ENCODE measurements around the gene SLC16A1. TPM values are rescaled to one million over a fixed set of nuclear protein-coding genes. Genes with fewer than 3 reads are reported as not detected.

SLC16A1 gene
- total RNA-seq, 1 donor from 2014 or later = 9.8 TPM

DNA sequence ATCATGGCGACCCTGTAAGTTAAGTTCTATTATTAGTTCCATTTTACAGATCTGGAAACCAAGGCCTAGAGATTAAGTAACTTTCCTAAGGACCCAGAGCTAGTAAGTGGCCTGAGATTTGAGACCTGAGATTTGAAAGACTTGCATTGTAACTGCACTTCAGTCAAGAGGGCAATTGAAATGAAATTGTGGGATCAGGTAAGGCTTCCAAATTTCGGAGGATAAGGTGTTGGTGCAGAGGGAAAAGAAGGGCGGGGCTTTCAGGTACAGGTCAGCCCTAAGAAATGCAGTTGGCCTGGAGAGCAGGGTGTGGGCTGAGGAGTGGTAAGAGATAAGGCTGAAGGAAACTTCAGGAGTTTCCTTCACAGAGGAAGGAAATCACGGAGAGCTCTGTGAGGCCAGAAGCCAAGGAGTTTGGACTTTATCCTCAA, 51.1 kb downstream of the SLC16A1 start:
- ATAC-seq = peak; percentile 95
- TF ChIP-seq, protein P1, sequence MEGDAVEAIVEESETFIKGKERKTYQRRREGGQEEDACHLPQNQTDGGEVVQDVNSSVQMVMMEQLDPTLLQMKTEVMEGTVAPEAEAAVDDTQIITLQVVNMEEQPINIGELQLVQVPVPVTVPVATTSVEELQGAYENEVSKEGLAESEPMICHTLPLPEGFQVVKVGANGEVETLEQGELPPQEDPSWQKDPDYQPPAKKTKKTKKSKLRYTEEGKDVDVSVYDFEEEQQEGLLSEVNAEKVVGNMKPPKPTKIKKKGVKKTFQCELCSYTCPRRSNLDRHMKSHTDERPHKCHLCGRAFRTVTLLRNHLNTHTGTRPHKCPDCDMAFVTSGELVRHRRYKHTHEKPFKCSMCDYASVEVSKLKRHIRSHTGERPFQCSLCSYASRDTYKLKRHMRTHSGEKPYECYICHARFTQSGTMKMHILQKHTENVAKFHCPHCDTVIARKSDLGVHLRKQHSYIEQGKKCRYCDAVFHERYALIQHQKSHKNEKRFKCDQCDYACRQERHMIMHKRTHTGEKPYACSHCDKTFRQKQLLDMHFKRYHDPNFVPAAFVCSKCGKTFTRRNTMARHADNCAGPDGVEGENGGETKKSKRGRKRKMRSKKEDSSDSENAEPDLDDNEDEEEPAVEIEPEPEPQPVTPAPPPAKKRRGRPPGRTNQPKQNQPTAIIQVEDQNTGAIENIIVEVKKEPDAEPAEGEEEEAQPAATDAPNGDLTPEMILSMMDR (IDR thresholded peaks at IDR 0.05) = no peak

DNA sequence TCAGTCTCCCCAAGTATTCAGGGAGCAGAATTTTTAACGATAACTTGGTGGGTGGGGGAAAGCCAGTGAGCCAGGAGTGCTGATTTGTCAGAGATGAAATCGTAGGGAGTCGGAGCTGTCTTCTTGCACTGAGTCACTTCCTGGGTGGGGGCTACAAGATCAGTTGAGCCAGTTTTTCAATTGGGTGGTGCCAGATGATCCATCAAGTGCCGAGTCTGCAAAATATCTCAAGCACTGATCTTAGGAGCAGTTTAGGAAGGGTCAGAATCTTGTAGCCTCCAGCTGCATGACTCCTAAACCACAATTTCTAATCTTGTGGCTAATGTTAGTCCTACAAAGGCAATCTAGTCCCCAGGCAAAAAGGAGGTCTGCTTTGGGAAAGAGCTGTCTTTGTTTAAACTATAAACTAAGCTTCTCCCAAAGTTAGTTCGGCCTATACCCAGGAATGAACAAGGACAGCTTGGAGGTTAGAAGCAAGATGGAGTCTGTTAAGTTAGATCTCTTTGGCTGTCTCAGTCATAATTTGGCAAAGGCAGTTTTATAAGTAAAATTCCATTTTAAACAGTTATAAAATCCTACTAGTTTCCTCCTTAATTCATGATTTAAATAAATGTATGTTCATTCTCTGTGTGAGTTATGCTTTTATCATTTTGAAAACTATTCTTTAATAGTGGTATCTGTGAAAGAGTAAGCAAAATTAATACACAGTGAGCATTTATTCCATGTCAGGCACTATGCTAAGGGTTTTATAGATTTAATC, 51.7 kb downstream of the SLC16A1 start:
- no peak overlapping the region for H3K4me3 ChIP-seq
- TF ChIP-seq, protein P1 (IDR thresholded peaks at IDR 0.05) = no peak
- no peaks in the 10 kb centered on the region for H3K36me3 ChIP-seq
- intact Hi-C loops (cut with DNase I) = no loop called here
- peaks cover 21% of the 10 kb centered on the region for H3K4me1 ChIP-seq
- DNase-seq = no peak
- H3K27ac ChIP-seq = no peak overlapping the region
- H3K9me3 ChIP-seq = no peaks in the 10 kb centered on the region
- H3K27me3 ChIP-seq (ENCODE audit: low read depth) = no peaks in the 10 kb centered on the region
- no peak for ATAC-seq

More for the DNA sequence above, 51.1 kb downstream of the SLC16A1 start:
- H3K36me3 ChIP-seq = no peaks in the 10 kb centered on the region
- peak; percentile 73 for DNase-seq
- H3K27me3 ChIP-seq (ENCODE audit: low read depth) = no peaks in the 10 kb centered on the region
- no peaks in the 10 kb centered on the region for H3K9me3 ChIP-seq
- H3K4me3 ChIP-seq = no peak overlapping the region
- intact Hi-C loops (cut with DNase I) = no loop called here
- no peak overlapping the region for H3K27ac ChIP-seq
- H3K4me1 ChIP-seq = peaks cover 21% of the 10 kb centered on the region

DNA sequence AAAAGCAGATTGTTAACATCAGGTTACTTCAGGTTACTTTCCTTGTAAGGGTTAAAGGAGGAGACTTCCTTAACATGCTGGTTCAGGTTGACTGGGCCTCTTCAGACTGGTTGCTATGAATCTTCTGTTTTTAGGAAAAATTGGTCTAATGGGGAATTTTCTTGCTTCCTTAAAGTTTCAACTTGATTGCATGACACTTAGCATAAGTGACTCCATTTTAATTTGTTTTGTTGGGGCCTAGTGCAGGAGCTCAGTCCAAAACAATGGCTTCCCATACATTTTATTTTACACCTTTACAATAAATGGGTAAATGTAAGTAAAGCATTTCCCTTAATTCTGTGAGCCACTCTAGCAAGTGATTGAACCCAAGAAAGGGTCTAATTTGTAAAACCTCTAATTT, 53.8 kb downstream of the SLC16A1 start:
- TF ChIP-seq, protein P1 (IDR thresholded peaks at IDR 0.05) = no peak
- intact Hi-C loops (cut with DNase I) = no loop called here
- H3K9me3 ChIP-seq = no peaks in the 10 kb centered on the region

DNA sequence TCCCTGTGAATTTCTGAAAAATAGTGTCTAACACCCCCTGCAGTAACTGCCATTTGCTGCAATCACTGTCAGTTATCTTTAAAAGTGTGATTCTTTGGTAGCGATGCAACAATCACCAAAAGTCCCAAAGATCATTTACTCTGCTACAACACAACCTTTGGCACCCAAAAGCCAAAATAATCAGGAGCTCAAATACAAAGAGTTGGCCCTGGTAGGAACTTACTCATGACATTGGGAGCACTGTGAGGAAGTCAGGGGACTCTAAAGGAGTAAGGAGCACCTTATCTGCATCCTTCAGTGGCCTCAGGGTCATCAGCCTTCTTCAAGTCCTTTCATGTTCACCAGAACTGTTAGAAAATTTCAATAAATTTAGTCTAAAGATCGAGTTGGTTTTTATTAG, 54.6 kb downstream of the SLC16A1 start:
- no peak overlapping the region for H3K27ac ChIP-seq
- H3K4me3 ChIP-seq = no peak overlapping the region
- H3K27me3 ChIP-seq (ENCODE audit: low read depth) = no peaks in the 10 kb centered on the region
- peaks cover 3% of the 10 kb centered on the region for H3K9me3 ChIP-seq
- TF ChIP-seq, protein P1 (IDR thresholded peaks at IDR 0.05) = no peak
- no peaks in the 10 kb centered on the region for H3K36me3 ChIP-seq
- intact Hi-C loops (cut with DNase I) = no loop called here
- DNase-seq (no peak), ATAC-seq (no peak)
- H3K4me1 ChIP-seq = peaks cover 18% of the 10 kb centered on the region

More for the DNA sequence above, 53.8 kb downstream of the SLC16A1 start:
- H3K4me3 ChIP-seq = no peak overlapping the region
- H3K4me1 ChIP-seq = peaks cover 21% of the 10 kb centered on the region
- H3K27ac ChIP-seq = no peak overlapping the region
- ATAC-seq = no peak
- H3K27me3 ChIP-seq (ENCODE audit: low read depth) = no peaks in the 10 kb centered on the region
- DNase-seq = no peak
- H3K36me3 ChIP-seq = no peaks in the 10 kb centered on the region

DNA sequence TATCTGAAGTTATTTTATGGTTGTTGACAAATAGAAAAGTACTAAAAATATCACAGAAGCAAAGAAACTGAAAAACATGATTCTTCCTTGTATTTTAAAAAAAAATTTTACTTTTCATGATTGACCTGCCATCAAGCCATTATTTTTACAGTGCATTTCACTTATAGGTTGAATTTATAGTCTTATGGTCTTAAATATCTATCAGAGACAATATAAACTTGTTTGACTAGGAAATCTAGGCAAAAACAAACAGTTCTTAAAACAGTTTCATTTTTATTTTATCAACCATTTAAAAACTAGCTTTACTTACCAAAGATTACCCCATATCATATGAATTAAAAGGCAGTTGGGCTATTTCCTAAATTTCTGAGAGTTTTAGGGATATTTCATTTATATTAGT, 59.2 kb downstream of the SLC16A1 start:
- no peak for ATAC-seq
- Histone ChIP-seq H3K36me3 (no peaks in the 10 kb centered on the region), H3K9me3 (peaks cover 19% of the 10 kb centered on the region), H3K27me3 (ENCODE audit: low read depth) (no peaks in the 10 kb centered on the region), H3K27ac (no peak overlapping the region), H3K4me3 (no peak overlapping the region), H3K4me1 (no peaks in the 10 kb centered on the region)
- intact Hi-C loops (cut with DNase I) = no loop called here
- TF ChIP-seq, protein P1 (IDR thresholded peaks at IDR 0.05) = no peak
- no peak for DNase-seq
